Measurements from ENCODE around the gene HPSE2.

HPSE2 gene

DNA sequence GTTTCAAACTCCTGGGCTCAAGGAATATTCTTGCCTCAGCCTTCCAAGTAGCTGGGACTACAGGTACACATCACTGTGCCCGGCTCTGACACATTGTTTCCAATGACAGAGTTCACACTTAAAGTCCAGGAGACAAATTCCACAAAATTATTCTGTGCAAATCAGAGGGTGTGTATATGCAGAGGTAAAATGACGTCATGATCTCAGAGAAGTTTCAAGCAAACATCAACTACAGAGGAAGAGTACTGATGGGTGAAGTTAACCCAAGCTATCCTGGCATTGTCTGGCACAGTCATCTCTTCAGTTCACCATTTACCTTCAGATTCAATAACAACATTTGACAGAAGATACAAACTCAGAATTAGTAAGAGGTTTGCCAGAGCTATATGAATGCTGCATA lies 388.9 kb downstream of the HPSE2 start:
- DNase-seq (ENCODE audit: low read depth, low spot score) = no peak

- no peak for DNase-seq (ENCODE audit: low read depth, low spot score)
Measured at GRCh38 chr10:98833542-98833941, 402.1 kb downstream of the HPSE2 start.

GRCh38 chr10:98832738-98833137 lies 402.9 kb downstream of the HPSE2 start:
- DNase-seq (ENCODE audit: low read depth, low spot score) = no peak

- DNase-seq (ENCODE audit: low read depth, low spot score) = no peak
Measured at GRCh38 chr10:98832196-98832595, 403.5 kb downstream of the HPSE2 start.

GRCh38 chr10:98831391-98831790 lies 404.3 kb downstream of the HPSE2 start:
- no peak for DNase-seq (ENCODE audit: low read depth, low spot score)

DNA sequence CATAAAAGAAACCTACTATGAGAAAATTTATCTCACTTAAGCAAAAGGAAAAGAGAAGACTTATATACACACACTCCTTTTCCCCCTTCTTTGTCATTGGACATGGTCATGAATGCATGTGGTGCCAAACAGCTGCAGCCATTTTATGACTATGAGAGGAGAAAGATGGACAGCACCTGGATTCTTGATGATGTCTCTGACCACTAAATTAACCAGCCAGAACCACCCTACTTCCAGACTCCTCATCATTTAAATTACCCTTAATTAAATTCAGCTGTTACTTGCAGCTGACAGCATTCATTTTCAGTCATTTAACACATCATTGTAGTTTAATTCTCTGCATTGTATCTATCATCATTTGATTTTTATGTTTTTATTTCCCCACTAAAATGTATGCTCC lies 409.9 kb downstream of the HPSE2 start:
- DNase-seq (ENCODE audit: low read depth, low spot score) = no peak

- no peak for DNase-seq (ENCODE audit: low read depth, low spot score)
Measured at GRCh38 chr10:98817396-98817795, 418.3 kb downstream of the HPSE2 start.

- DNase-seq (ENCODE audit: low read depth, low spot score) = no peak
Measured at GRCh38 chr10:98815039-98815885, 420.4 kb downstream of the HPSE2 start.

DNA sequence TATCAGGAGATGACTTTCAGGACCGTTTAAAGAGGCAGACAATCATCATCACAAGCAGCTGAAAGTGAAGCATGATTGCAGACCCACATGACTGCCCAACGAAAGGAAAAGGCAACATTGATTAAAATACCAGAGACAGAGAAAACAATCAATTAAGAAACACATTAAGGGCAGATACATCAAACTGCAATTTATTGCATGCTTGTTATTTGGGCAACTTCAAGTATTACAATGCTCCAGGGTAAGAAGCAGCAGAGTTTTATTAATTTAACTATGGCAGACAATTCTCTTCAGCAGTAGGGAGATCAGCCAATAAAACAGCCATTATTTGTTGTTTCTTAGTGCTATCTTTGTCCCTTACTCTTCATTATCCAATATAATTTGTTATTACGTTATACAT lies 421.2 kb downstream of the HPSE2 start:
- no peak for DNase-seq (ENCODE audit: low read depth, low spot score)

GRCh38 chr10:98808282-98808892 lies 427.3 kb downstream of the HPSE2 start:
- no peak for DNase-seq (ENCODE audit: low read depth, low spot score)

GRCh38 chr10:98800263-98800662 lies 435.4 kb downstream of the HPSE2 start:
- no peak for DNase-seq (ENCODE audit: low read depth, low spot score)

- no peak for DNase-seq (ENCODE audit: low read depth, low spot score)
Measured at GRCh38 chr10:98795467-98795866, 440.2 kb downstream of the HPSE2 start.

- no peak for DNase-seq (ENCODE audit: low read depth, low spot score)
Measured at GRCh38 chr10:98790817-98791216, 444.8 kb downstream of the HPSE2 start.

- DNase-seq (ENCODE audit: low read depth, low spot score) = no peak
Measured at GRCh38 chr10:98778277-98778759, 457.3 kb downstream of the HPSE2 start.

DNA sequence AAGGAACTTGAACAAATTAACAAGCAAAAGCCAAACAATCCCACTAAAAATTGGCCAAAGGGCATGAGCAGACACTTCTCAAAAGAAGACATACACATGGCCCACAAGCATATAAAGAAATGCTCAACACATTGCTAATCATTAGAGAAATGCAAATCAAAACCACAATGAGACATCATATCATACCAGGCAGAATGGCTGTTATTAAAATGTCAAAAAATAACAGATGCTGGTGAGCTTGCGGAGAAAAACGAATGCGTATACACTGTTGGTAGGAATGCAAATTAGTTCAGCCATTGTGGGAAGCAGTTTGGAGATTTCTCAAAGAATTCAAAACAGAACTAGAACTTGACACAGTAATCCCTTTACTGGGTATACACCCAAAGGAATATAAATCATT lies 477.2 kb downstream of the HPSE2 start:
- no peak for DNase-seq (ENCODE audit: low read depth, low spot score)

DNA sequence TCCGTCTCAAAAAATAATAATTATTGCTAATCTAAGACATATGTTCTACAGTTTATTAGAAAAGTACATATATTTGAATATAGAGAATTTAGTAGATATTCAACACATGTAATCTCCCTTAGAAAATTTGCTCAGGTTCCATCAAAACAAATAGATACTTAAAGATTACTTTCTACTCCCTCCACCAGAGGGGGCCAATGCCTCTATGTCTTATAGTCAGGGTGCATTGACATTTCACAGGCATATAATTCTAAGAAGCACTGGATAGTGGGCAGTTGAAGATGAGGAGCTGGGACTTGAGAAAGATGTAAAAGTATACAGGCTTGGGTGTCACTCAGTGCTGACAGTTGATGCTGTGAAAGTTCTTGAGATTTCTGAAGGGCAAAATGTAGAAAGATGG lies 487.4 kb downstream of the HPSE2 start:
- DNase-seq (ENCODE audit: low read depth, low spot score) = no peak

DNA sequence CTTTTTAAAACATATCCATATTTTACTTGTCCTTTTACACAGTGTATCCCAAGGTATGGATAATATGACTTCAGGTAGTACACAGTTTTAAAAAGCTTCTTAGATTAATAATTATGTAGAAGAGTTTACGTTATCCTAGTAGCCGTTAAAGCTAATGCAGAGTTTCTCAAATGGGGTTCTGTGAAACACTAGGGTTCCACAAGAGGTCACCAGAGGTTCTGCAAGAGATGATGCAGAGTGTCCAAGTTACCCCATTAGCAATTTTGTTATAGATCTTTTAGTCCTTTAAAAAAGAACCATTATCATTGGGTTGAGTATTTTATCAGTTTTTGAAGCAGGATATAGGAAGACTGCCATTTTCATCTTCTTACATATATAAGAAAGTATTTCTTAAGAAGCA lies 490.0 kb downstream of the HPSE2 start:
- no peak for DNase-seq (ENCODE audit: low read depth, low spot score)

- DNase-seq (ENCODE audit: low read depth, low spot score) = no peak
Measured at GRCh38 chr10:98720551-98720950, 515.1 kb downstream of the HPSE2 start.

GRCh38 chr10:98713586-98713985 lies 522.1 kb downstream of the HPSE2 start:
- DNase-seq (ENCODE audit: low read depth, low spot score) = no peak

DNA sequence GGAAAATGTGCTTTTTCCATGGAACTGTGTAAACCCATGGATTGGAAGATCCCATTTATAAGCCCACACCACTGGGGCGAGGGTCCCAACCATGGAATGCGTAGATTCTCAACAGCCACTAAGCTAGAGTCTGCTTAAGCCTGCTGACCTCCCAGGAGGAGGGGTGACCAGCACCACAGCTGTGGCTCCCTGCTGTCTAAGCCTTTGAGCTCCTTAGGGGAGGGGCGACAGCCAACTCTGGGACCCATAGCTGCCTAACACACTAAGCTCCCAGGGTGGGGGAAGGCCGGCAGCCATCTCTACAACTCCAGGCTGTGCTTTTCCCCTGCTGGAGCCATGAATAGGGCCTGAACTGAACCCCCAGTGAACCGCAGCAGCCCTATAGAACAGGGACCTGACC lies 539.1 kb downstream of the HPSE2 start:
- DNase-seq (ENCODE audit: low read depth, low spot score) = no peak

DNA sequence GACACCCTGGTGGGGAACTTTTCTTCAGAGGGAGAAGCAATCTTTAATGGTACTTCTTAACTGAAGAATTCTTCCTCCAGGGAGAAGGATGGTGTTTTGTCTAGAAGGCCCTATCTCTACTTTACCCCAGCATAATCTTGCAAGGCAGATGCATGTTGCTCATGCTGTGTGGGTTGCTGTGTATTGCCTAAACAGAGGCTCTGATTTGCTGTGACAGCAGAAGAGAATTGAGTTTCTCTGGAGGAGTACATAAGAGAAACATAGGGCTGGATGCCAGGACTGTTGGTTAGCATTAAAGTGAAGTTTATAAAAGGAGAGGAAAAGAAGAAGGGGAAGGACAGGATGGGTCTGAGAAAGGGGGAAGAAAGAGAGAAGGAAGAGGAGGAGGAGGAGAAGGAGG lies 540.8 kb downstream of the HPSE2 start:
- no peak for DNase-seq (ENCODE audit: low read depth, low spot score)

DNA sequence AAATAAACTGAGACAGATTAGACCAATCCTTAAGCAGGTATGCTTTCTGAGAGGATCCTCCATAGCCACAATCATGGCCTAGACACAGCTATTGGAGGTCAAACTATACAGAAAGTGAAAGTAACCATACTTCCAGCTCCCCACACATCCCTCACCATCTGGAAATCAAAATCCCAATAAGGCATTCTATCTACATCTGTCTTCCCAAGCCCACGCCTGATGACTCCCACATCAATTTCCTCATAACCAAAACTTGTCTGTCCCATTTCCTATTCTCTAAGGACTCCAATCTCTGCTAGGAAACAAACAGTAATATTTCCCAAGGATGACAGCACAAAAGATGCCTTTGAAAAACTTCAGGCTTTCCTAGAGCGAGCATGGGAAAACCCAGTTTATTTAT lies 541.6 kb downstream of the HPSE2 start:
- DNase-seq (ENCODE audit: low read depth, low spot score) = no peak

GRCh38 chr10:98687685-98688084 lies 548.0 kb downstream of the HPSE2 start:
- no peak for DNase-seq (ENCODE audit: low read depth, low spot score)
